Loucy (cell line): ENCODE data around the gene PCSK5.

Source experiments
- EZH2phosphoT487 ChIP-seq: fragments of 200-600 bp; IDR thresholded peaks from 2 replicates; pipeline ENCODE4 v1.6.1; 2018; ENCODE audit warnings: antibody characterized with exemption, mild to moderate bottlenecking, moderate library complexity, borderline replicate concordance
- TF ChIP-seq, protein P1 (sequence below): fragments of 200-600 bp; sonication (generic); conservative IDR thresholded peaks from 2 replicates; pipeline ENCODE4 v1.5.1; 2014; ENCODE audit warnings: mild to moderate bottlenecking, antibody characterized with exemption, low read length

DNA sequence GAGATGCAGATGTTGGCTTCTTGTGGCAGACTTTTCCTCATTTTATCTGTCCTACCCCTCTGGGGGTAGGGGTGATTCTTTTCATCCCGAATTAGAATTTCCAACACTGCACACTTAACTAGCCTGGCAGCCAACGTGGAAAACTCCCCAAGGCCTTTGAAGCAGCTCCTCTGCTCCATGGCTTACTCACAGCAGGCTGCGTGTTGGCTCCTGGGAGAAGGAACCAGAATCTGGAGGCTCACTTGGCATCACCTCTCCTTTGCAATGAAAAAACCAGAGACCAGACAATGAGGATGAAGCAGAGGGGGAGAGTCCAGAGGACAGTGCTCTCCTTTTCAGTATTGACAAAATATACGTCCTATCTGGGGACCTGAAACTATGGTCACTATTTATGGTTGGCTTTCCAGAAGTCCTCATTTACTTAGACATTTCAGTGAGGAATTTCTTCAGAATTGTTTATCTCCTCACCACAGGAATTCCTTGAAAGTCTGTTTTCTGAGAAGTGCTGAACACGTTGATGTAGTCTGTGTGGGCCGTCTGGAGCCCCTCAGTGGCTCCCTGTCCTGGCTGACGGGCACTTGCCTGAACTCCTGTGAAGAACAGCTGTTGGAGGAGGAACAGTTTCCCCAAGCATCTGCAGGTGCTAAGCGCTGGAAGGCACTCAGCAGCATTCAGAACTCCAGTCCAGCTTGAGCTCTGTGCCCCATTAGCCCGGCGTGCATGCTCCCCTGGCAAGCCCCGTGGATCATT lies 272.5 kb downstream of the PCSK5 start:
- TF ChIP-seq, protein P1, sequence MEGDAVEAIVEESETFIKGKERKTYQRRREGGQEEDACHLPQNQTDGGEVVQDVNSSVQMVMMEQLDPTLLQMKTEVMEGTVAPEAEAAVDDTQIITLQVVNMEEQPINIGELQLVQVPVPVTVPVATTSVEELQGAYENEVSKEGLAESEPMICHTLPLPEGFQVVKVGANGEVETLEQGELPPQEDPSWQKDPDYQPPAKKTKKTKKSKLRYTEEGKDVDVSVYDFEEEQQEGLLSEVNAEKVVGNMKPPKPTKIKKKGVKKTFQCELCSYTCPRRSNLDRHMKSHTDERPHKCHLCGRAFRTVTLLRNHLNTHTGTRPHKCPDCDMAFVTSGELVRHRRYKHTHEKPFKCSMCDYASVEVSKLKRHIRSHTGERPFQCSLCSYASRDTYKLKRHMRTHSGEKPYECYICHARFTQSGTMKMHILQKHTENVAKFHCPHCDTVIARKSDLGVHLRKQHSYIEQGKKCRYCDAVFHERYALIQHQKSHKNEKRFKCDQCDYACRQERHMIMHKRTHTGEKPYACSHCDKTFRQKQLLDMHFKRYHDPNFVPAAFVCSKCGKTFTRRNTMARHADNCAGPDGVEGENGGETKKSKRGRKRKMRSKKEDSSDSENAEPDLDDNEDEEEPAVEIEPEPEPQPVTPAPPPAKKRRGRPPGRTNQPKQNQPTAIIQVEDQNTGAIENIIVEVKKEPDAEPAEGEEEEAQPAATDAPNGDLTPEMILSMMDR: no peak
- TF ChIP-seq EZH2phosphoT487: no peak
